Inferior parietal cortex (tissue), 1 donor: ENCODE data around the gene ARF4.

ENCODE experiments used
- DNase-seq: peaks from one replicate; pipeline ENCODE4 v3.0.0-alpha.2; 2016; ENCODE audit errors: extremely low spot score

ARF4 gene

DNA sequence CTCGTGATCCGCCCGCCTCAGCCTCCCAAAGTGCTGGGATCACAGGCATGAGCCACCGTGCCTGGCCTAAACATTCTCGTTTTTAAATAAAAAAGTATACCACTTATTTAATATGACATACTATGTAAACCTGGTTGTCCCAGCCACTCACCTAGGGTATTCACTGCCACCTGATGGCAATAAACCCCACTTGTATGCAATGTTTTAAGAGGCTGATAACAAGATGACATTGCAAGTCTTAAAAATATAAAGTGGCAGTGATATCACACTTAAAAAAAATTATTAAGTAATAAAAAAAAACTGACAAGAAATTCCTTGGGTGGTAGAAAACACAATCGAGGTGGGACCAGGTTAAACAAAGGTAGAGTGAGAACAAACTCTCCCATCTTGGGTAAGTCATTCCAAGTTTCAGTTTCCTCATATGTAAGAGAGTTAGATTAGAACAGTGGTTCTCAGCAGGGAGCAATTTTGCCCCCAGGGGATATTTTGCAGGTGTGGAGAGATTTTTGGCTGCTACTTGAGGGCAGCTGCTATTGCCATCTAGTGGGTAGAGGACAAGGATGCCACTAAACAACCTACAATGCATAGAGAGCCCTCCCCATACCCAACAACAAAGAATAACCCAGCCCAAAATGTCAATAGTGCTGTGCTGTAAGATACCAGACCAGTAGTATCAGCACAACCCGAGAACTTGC is 14.5 kb downstream of the ARF4 start:
- no peak for DNase-seq

DNA sequence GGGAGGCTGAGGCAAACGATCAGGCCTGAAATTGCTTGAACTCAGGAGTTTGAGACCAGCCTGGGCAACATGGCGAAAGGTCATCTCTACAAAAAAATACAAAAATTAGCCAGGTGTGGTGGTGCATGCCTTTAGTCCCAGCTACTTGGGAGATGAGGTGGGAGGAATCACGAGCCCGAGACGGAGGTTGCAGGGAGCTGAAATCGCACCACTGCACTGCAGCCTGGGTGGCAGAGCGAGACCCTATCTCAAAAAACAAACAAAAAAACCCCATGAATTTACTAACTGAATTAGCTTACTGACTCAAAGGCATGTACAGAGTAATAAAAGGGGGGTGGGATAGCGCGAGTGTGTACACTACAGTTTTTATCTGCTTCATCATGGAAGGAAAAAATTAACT is 19.3 kb downstream of the ARF4 start:
- DNase-seq: no peak

DNA sequence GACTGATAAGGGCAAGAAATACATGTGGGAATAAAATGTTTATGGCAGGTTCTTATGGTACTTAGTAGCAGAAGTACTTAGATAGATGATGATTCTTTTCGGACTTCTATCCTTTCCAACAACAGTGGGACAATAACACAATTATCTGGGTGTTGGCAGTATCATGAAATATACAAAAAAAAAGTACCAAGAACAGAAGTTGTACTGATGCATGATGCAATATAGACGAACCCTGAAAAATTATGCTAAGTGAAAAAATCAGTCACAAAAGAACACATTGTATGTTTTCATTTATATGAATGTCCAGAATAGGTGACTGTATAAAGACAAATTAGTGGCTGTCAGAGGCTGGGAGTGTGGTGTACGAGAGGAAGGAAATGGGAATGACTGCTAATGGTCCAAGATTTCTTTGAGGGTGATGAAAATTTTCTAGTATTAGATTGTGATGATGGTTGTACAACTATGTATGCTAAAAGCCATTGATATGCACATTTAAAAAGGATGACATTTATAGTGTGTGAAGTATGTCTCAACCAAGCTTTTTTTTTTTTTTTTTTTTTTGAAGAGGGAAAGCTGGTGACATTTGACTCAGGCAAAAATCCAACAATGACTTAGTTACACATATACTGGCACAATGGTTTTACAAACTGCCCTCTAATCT is 21.0 kb downstream of the ARF4 start:
- DNase-seq: no peak

DNA sequence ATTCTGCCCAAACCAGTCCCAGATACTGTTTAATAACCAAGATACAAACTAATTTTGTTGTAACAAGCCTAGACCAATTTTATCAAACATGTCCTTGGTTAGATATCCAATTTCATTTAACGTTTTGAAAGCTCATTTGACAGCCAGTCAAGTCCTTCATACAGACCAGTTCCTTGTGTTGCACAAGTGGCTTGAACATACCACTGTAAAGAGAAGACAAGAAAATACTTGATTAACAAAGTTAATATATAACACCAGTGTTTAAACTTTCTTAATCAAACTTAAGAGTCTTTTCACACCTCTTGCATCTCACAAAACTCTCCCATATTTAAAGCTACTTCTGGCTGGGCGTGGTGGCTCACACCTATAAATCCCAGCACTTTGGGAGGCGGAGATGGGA is 25.0 kb downstream of the ARF4 start:
- no peak for DNase-seq

DNA sequence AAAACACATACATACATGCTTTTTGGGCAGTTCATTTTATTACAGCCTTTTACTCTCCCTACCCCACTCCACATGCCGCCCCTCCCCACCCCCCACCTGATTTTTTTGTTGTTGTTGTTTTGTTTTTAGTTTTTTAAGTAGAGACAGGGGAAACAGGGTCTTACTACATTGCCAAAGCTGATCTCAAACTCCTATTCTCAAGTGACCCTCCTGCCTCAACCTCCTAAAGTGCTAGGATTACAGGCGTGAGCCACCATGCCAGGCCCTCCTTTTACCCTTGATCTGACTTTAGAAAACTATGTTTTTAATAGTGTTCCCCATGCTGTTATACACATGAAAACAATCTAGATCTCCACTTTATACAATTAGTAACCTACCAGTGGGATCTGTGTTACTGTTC is 26.3 kb downstream of the ARF4 start:
- no peak for DNase-seq

DNA sequence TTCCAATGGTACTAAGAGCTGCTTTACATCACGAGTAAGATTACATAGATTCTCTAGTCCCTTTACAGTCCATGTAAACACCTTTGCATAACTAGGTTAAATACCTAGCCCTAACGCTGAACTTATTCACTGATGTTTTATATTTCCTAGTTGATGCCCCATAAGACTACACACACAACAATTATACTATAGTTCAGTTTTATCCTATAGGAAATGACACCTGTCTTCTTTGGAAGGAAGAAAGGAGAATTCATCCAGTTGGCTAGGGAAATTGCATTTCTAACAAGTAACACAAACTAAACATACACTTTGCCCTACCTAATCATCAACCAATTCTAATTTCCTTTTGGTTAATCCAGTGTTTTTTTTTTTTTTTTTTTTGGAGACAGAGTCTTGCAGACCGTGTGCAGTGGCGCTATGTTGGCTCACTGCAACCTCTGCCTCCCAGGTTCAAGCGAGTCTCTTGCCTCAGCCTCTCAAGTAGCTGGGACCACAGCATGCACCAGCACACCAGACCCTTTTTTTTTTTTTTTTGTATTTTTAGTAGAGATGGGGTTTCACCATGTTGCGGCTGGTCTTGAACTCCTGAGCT is 27.2 kb downstream of the ARF4 start:
- DNase-seq: no peak

DNA sequence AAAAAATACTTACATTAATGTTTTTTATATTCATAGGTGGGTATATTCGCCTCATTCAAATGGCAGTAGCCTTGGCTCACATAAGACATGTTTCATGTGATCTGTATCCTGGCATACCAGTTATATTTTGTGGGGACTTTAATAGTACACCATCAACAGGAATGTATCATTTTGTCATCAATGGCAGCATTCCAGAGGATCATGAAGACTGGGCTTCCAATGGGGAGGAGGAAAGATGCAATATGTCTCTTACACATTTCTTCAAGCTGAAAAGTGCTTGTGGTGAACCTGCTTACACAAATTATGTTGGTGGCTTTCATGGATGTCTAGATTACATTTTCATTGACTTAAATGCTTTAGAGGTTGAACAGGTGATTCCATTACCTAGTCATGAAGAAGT is 37.6 kb downstream of the ARF4 start:
- DNase-seq: no peak

DNA sequence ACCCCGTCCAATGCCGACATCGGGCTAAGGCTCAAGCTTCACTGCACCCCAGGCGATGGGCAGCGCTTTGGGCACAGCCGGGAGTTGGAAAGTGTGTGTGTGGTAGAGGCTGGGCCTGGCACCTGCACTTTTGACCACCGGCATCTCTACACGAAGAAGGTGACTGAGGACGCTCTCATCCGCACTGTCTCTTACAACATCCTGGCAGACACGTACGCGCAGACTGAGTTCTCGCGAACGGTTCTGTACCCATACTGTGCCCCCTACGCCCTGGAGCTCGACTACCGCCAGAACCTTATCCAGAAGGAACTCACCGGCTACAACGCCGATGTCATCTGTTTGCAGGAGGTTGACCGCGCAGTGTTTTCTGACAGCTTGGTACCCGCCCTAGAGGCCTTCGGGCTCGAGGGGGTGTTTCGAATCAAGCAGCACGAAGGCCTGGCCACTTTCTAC is 40.0 kb downstream of the ARF4 start:
- DNase-seq: no peak

DNA sequence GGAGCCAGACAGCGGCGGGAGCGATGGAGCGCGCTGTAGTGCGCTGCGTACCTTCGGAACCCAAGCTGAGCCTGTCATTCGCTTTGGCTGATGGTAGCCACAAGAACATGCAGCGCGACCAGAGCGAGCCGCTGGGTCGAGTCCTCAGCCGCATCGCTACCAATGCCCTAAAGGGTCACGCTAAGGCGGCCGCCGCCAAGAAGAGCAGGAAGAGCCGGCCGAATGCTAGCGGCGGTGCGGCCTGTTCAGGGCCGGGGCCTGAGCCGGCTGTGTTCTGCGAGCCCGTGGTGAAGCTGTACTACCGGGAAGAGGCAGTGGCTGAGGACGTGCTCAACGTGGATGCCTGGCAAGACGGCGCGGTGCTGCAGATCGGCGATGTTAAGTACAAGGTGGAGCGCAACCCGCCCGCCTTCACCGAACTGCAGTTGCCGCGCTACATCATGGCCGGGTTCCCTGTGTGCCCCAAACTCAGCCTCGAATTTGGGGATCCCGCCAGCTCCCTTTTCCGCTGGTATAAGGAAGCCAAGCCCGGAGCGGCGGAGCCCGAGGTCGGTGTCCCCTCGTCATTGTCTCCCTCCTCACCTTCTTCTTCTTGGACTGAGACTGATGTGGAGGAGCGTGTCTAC is 40.6 kb downstream of the ARF4 start:
- no peak for DNase-seq

DNA sequence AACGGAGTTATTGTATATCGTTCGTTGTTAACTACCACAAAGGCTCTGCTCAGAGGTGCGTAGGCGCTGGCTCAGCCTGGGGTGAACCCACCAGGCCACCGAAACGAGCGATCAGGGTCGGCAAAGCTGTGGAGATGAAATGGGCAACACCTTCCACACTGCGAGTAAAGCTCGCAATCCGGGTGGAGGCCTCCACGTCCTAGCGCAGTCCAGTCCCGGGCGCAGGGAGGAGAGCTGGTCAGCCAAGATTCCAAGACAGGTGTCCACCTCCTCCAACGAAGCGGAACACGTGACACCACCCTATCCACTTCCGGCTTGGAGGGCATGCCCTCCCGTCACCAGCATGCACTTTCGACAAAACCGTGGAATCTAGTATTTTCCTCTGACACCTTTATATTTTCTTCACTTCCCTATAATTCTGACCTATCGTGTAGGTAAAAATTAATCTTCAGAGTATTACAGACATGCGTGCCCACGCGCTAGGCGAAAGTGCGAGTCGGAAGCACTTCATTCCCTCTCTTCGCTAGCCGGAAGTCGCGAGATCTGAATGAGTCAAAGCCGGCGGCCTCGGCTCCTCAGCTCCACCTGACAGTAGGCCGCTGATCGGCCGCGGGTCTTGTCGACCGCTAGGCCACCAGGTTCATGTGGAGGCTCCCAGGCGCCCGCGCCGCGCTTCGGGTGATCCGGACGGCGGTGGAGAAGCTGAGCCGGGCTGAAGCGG is 41.2 kb downstream of the ARF4 start, which contains the start of gene PDE12:
Gene PDE12 (plus strand): TSS at position 537 of the 721 bp plus-strand sequence. CDS start 106 bp downstream, at position 643.
- peak; percentile 95 for DNase-seq

DNA sequence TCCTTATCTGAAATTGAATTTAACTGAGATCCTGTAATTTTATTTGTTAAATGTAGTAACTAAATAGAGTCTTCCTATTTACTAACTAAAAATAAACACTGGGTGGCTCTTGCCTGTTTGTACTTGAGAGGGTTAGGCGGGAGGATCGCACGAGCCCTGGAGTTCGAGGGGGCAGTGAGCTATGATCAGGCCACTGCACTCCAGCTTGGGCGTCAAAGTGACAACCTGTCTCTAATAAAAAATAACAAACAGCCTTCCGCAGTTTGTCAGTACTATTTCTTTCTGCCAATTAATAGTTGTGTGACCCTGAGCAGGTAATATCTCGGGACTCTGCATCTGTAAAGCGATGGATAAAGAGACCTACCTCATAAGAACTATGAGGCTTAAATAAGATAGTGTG is 41.8 kb downstream of the ARF4 start:
- DNase-seq: no peak

DNA sequence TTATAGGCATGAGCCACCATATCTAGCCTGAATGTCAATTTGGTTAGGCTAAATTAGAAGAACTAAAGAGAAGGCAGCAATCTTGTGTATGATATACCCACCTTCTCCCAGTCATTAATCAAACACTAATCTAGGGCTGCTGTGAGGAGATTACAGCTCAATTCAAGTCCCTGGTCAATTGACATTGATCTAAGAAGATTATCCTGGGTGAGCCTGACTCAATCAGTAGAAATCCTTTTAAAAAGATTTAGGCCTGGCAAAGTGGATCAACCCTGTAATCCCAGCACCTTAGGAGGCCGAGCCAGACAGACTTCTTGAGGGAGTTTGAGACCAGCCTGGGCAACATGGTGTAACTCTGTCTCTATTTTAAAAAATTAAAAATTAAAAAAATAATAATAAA is 50.5 kb downstream of the ARF4 start:
- DNase-seq: no peak

DNA sequence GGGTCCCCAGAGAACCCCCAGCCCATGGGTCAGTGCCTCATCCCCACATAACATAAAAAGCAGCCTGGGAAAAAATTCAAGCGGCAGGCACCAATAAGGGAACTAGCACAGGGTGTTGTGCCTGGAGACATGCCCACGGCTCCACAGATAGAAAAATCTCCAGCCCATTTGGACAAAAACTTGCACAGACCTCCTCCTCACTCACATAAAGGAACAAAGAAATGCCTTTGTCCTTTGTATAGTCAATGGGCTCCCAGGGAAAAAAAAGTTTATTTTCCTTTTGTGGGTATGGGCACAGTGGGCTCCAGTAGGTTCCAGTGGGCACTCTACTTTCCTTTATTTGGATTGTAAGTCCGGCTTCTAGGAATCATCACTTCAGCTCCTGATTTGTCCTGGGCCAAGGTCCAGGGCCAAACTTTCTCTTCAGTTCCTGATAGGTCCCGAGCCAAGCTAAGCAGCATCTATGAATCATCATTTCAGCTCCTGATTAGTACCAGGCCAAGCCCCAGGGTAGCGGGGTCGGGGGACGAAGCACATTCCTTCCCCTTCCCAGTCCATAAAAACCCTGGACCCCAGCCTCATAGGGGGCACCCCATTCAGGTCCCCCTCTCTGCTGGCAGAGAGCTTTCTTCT is 51.4 kb downstream of the ARF4 start:
- DNase-seq: no peak

DNA sequence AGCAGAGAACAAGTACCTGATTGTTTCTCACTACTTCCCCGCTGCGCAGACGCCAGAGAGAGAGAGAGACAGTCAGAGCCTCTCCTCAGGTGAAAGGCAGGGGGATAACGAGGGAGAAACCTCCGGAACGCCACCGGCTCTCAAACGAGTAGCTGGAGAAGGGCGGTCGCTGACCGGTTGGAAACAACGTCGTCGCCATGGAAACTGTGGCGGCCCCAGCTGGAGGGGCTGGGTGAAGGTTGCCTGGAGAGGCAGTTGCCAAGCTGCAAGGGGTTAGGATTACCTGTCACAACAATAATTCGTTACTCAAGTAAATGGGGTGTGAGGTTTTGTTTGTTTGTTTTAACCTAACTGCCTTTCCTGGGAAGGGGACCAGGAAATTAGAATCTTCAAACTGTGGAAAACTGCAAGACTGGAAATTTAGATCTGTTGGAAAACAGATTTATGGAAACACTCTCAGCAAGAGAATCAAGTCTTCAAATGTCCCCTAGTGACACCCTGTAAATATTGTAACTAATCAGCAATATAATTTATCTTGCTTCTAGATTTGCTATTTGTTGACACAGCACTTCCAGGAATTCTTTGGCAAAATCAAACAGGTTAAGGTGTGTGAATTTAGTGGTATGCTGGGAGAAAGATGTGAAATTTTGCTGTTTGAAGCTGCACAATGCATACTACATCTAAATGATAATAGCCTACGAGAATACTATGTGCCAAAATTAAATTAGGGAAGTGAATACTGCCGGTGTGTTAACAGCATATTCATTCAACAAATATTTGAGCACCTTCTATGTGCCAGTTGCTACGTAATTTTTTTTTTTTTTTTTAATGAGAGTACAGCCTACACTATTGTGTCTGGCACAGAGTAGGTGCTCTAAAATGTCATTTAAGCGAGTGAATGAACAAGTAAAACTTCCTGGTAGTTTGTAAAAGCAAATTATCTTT is 52.7 kb downstream of the ARF4 start, which contains the start of gene DNAH12:
Gene DNAH12 (minus strand): TSS at position 164 of the 945 bp plus-strand sequence. CDS start 1,474 bp downstream, outside the sequence.
- DNase-seq: no peak

DNA sequence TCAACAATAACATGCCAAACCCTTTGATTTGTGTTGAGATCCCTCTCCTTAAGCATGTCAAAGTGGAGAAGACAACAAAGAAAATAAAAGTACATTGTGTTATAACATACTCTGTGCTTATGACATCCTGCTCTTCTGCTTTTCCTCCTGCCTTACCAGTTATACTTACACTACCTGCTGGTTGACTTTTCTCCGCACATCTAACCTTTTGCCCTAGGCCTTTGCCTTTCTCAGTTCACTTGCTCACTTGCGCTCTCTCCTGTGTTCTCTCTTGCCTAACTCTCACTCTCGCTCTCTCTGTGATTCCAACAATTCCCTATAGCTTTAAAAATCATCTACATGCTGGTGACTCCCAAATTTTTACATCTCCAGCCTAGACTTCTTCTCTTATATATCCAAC is 58.7 kb downstream of the ARF4 start:
- DNase-seq: no peak

DNA sequence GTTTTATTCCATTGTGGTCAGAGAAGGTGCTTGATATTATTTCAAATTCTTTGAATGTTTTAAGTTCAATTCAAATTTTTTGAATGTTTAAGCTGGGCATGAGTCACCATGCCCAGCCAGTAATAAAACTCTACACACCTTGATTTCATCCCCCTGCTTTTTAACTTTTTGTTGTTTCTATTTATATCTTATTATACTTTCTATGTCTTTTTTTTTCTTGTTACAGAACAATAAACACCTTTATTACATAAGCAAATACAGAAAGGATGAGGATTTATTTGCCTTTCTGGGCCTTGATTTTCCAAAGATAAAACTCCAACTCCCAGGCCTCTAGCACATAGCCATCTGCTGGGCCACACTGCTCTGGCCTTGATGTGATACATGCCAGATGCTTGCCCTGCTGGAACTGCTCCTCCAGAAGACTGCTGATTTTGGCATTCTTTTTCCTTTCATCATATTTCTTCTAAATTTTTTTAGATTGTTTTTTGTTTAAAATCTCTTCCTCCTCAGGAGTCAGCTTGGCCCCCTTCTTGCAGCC is 67.0 kb downstream of the ARF4 start:
- DNase-seq: no peak
